AG09309 (cell line): ENCODE data around the gene ANAPC1.
"Not testable (repeated sequence)": the region's sequence is repeated elsewhere in the genome, so short reads cannot be mapped to it uniquely, and the experiment has no call there.

ENCODE experiments used
- DNase-seq: peaks from one replicate; pipeline ENCODE4 v3.0.0-alpha.2; 2010; ENCODE audit warnings: low read depth
- H3K4me3 ChIP-seq: 2 replicates; pipeline ENCODE4 v1.5.1; 2011; ENCODE audit warnings: mild to moderate bottlenecking, low read depth, low read length, moderate library complexity; ENCODE audit not compliant: control insufficient read depth
- CTCF ChIP-seq: IDR thresholded peaks from 2 replicates; pipeline ENCODE4 v1.5.1; 2011; ENCODE audit warnings: mild to moderate bottlenecking, low read depth, low read length, inconsistent platforms; ENCODE audit not compliant: insufficient read depth, control insufficient read depth; ENCODE audit errors: missing control alignments

The ANAPC1 gene

GRCh38 chr2:111896576-111896975 is 12.6 kb upstream of the ANAPC1 start:
- TF ChIP-seq CTCF: no peak
- H3K4me3 ChIP-seq: no peak overlapping the region
- no peak for DNase-seq

GRCh38 chr2:111896024-111896423 is 12.0 kb upstream of the ANAPC1 start:
- no peak for DNase-seq
- no peak overlapping the region for H3K4me3 ChIP-seq
- no peak for TF ChIP-seq CTCF

- DNase-seq: no peak
- TF ChIP-seq CTCF: no peak
- H3K4me3 ChIP-seq: peak overlapping the region; percentile 65
Observed at GRCh38 chr2:111884592-111884964, 585 bp upstream of the ANAPC1 start.

GRCh38 chr2:111872806-111873205 is 11.2 kb downstream of the ANAPC1 start:
- H3K4me3 ChIP-seq, DNase-seq: not testable (repeated sequence)

- H3K4me3 ChIP-seq, DNase-seq: not testable (repeated sequence)
Observed at GRCh38 chr2:111865124-111865523, 18.9 kb downstream of the ANAPC1 start.

GRCh38 chr2:111860005-111860404 is 24.0 kb downstream of the ANAPC1 start:
- not testable (repeated sequence) for H3K4me3 ChIP-seq, DNase-seq

GRCh38 chr2:111852544-111852943 is 31.4 kb downstream of the ANAPC1 start:
- DNase-seq, H3K4me3 ChIP-seq: not testable (repeated sequence)

- not testable (repeated sequence) for H3K4me3 ChIP-seq, DNase-seq
- peak; percentile 47 for TF ChIP-seq CTCF
Observed at GRCh38 chr2:111850646-111851045, 33.3 kb downstream of the ANAPC1 start.

- not testable (repeated sequence) for H3K4me3 ChIP-seq, DNase-seq
Observed at GRCh38 chr2:111839625-111840282, 44.2 kb downstream of the ANAPC1 start.

- DNase-seq, H3K4me3 ChIP-seq: not testable (repeated sequence)
Observed at GRCh38 chr2:111838992-111839391, 45.0 kb downstream of the ANAPC1 start.

- not testable (repeated sequence) for DNase-seq, H3K4me3 ChIP-seq
Observed at GRCh38 chr2:111834221-111834620, 49.8 kb downstream of the ANAPC1 start.

- not testable (repeated sequence) for H3K4me3 ChIP-seq, DNase-seq
Observed at GRCh38 chr2:111830479-111830878, 53.5 kb downstream of the ANAPC1 start.

- not testable (repeated sequence) for DNase-seq, H3K4me3 ChIP-seq
Observed at GRCh38 chr2:111828217-111828766, 55.7 kb downstream of the ANAPC1 start.
